Measurements from ENCODE around the gene DNAH8. TPM values are rescaled to one million over a fixed set of nuclear protein-coding genes. Genes with fewer than 3 reads are reported as not detected.

The DNAH8 gene
- total RNA-seq, 1 experiment from 2014 or later: not detected

- no peak for TF ChIP-seq REST (IDR thresholded peaks at IDR 0.05; ENCODE audit: low read depth)
- peak; percentile 84 for TF ChIP-seq SP1 (IDR thresholded peaks at IDR 0.05; ENCODE audit: low read depth)
- peak; percentile 13; the same call in 1 of the 2 replicates for TF ChIP-seq RAD21 (IDR thresholded peaks at IDR 0.05; ENCODE audit: low read depth)
- TF ChIP-seq SIN3A (IDR thresholded peaks at IDR 0.05; ENCODE audit: low read depth): no peak
- TF ChIP-seq TCF7L2 (IDR thresholded peaks at IDR 0.05; ENCODE audit: borderline replicate concordance, extremely low read depth, insufficient read depth, insufficient read length): no peak
- no peak for TF ChIP-seq SRF (IDR thresholded peaks at IDR 0.05; ENCODE audit: low read depth)
- no peak for TF ChIP-seq ZNF274 (IDR thresholded peaks at IDR 0.05; ENCODE audit: low read depth, low read length)
- TF ChIP-seq EZH2phosphoT487 (IDR thresholded peaks at IDR 0.05; ENCODE audit: borderline replicate concordance): no peak
- TF ChIP-seq, protein P1, sequence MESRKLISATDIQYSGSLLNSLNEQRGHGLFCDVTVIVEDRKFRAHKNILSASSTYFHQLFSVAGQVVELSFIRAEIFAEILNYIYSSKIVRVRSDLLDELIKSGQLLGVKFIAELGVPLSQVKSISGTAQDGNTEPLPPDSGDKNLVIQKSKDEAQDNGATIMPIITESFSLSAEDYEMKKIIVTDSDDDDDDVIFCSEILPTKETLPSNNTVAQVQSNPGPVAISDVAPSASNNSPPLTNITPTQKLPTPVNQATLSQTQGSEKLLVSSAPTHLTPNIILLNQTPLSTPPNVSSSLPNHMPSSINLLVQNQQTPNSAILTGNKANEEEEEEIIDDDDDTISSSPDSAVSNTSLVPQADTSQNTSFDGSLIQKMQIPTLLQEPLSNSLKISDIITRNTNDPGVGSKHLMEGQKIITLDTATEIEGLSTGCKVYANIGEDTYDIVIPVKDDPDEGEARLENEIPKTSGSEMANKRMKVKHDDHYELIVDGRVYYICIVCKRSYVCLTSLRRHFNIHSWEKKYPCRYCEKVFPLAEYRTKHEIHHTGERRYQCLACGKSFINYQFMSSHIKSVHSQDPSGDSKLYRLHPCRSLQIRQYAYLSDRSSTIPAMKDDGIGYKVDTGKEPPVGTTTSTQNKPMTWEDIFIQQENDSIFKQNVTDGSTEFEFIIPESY (IDR thresholded peaks at IDR 0.05; ENCODE audit: extremely low read depth, insufficient replicate concordance, low read length): no peak
Observed at GRCh38 chr6:38755207-38755606, 40.1 kb downstream of the DNAH8 start (continued).
